ENCODE data around the gene SH2D2A. TPM values are rescaled to one million over a fixed set of nuclear protein-coding genes. Genes with fewer than 3 reads are reported as not detected.

Gene SH2D2A
- total and polyA plus RNA-seq, 9 of the 15 experiments (the other 6 are each of a cell fraction or from before 2014, with no cell fraction given), result 0.89 to 33.6 (median 6.9) TPM

GRCh38 chr1:156852418-156852874 is 35.8 kb upstream of the SH2D2A start (continued):
- TF ChIP-seq CUX1 (CRISPR knock-in tag; IDR thresholded peaks at IDR 0.05) (no peak), ZNF347 (CRISPR knock-in tag; IDR thresholded peaks at IDR 0.05; ENCODE audit: low read depth) (no peak), HLTF (IDR thresholded peaks at IDR 0.05) (no peak), TFAP4 (CRISPR knock-in tag; IDR thresholded peaks at IDR 0.05; ENCODE audit: borderline replicate concordance) (0 out of 2 replicates have a peak, but pooled peaks have one; percentile 17), FOXA3 (CRISPR knock-in tag; conservative IDR thresholded peaks at IDR 0.05 in 1 of 2, IDR thresholded peaks at IDR 0.05 in 1 of 2) (peak in 1 of 2 experiments; percentile 67; a peak in 1 of 4 replicates), NRF1 (conservative IDR thresholded peaks at IDR 0.05 in 1 of 2, IDR thresholded peaks at IDR 0.05 in 1 of 2) (peak; percentile 62 to 63), CAMTA2 (CRISPR knock-in tag; conservative IDR thresholded peaks at IDR 0.05) (no peak), NFIC (IDR thresholded peaks at IDR 0.05) (peak; percentile 28; the same call in 1 of the 2 replicates)

Measured in K562 (cell line).